Ishikawa (cell line): Measurements from ENCODE around the gene OCIAD2.

Source experiments
- EP300 ChIP-seq: IDR thresholded peaks from 2 replicates; pipeline ENCODE4 v1.6.1; 2012; ENCODE audit warnings: borderline replicate concordance
- FOXM1 ChIP-seq: IDR thresholded peaks from 2 replicates; pipeline ENCODE4 v1.6.1; 2012; ENCODE audit warnings: low read depth, borderline replicate concordance
- USF1 ChIP-seq: IDR thresholded peaks from 2 replicates; pipeline ENCODE4 v1.6.1; 2012
- YY1 ChIP-seq: IDR thresholded peaks from 2 replicates; pipeline ENCODE4 v1.6.1; 2012; ENCODE audit warnings: low read depth
- TF ChIP-seq, protein P1 (sequence below): IDR thresholded peaks from 2 replicates; pipeline ENCODE4 v1.6.1; 2012; ENCODE audit warnings: low read depth, mild to moderate bottlenecking
- TF ChIP-seq, protein P2 (sequence below): IDR thresholded peaks from 2 replicates; pipeline ENCODE4 v1.6.1; 2012

DNA sequence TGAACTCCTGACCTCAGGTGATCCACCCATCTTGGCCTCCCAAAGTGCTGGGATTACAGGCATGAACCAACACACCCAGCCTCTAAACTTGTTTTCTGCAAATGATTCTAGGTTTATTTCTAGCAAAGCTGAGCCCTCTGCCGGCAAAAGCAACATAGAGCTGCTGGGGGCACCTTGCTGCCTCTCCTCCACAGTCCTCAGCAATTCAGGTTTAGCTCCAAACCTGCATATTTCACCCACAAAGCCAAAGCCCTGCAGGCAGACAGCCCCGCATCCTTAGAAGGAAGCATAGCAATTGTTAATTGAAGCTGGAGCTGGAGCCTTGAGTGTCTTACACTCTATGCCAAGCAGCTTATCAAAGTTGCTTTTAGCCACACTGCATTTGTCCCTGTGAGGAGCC is 24.9 kb upstream of the OCIAD2 start:
- TF ChIP-seq, protein P1, sequence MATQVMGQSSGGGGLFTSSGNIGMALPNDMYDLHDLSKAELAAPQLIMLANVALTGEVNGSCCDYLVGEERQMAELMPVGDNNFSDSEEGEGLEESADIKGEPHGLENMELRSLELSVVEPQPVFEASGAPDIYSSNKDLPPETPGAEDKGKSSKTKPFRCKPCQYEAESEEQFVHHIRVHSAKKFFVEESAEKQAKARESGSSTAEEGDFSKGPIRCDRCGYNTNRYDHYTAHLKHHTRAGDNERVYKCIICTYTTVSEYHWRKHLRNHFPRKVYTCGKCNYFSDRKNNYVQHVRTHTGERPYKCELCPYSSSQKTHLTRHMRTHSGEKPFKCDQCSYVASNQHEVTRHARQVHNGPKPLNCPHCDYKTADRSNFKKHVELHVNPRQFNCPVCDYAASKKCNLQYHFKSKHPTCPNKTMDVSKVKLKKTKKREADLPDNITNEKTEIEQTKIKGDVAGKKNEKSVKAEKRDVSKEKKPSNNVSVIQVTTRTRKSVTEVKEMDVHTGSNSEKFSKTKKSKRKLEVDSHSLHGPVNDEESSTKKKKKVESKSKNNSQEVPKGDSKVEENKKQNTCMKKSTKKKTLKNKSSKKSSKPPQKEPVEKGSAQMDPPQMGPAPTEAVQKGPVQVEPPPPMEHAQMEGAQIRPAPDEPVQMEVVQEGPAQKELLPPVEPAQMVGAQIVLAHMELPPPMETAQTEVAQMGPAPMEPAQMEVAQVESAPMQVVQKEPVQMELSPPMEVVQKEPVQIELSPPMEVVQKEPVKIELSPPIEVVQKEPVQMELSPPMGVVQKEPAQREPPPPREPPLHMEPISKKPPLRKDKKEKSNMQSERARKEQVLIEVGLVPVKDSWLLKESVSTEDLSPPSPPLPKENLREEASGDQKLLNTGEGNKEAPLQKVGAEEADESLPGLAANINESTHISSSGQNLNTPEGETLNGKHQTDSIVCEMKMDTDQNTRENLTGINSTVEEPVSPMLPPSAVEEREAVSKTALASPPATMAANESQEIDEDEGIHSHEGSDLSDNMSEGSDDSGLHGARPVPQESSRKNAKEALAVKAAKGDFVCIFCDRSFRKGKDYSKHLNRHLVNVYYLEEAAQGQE: no peak
- TF ChIP-seq FOXM1 (no peak), USF1 (no peak), YY1 (no peak), EP300 (no peak)
- TF ChIP-seq, protein P2, sequence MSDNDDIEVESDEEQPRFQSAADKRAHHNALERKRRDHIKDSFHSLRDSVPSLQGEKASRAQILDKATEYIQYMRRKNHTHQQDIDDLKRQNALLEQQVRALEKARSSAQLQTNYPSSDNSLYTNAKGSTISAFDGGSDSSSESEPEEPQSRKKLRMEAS: no peak
